Fibroblast of lung (primary cell): ENCODE data around the gene RIBC2. TPM values are rescaled to one million over a fixed set of nuclear protein-coding genes. Genes with fewer than 3 reads are reported as not detected.
A peak's percentile ranks its signal among the peaks of the same experiment; 100 is the strongest.

Source experiments
- DNase-seq, 2 donors: peaks; one replicate each; pipeline versions ENCODE4 v3.0.0 to v3.0.0-alpha.2; 2010; ENCODE audit warnings: low read depth in 2 of 2
- H2AFZ ChIP-seq: 2 replicates; pipeline ENCODE4 v1.5.1; 2012; ENCODE audit warnings: low read length, control low read depth, inconsistent platforms
- H3K27ac ChIP-seq: 2 replicates; pipeline ENCODE4 v1.5.1; 2011; ENCODE audit warnings: low read length, control low read depth; ENCODE audit not compliant: insufficient read depth
- H3K27me3 ChIP-seq: 2 replicates; pipeline ENCODE4 v1.5.1; 2011; ENCODE audit warnings: mild to moderate bottlenecking, low read length; ENCODE audit not compliant: control insufficient read depth, insufficient read depth
- H3K36me3 ChIP-seq: 2 replicates; pipeline ENCODE4 v1.5.1; 2011; ENCODE audit warnings: low read length; ENCODE audit not compliant: control insufficient read depth, insufficient read depth
- H3K4me1 ChIP-seq: 2 replicates; pipeline ENCODE4 v1.5.1; 2011; ENCODE audit warnings: low read length; ENCODE audit not compliant: control insufficient read depth, insufficient read depth; ENCODE audit errors: extremely low read depth
- H3K4me2 ChIP-seq: 2 replicates; pipeline ENCODE4 v1.5.1; 2011; ENCODE audit warnings: low read length, control low read depth; ENCODE audit not compliant: insufficient read depth; ENCODE audit errors: extremely low read depth
- H3K4me3 ChIP-seq, 4 experiments: fragments of 200-600 bp in 1 of 4; sonication (generic) in 1 of 4; replicated peaks in 1 of 4; 2 replicates each; pipeline ENCODE4 v1.5.1; 2011 to 2016; ENCODE audit warnings: low read length in 4 of 4, low read depth in 3 of 4, mild to moderate bottlenecking in 3 of 4, control low read depth in 2 of 4, inconsistent platforms in 1 of 4, mixed read lengths in 1 of 4; ENCODE audit not compliant: insufficient read depth in 1 of 4; ENCODE audit errors: control extremely low read depth in 1 of 4
- H3K79me2 ChIP-seq: 2 replicates; pipeline ENCODE4 v1.5.1; 2012; ENCODE audit warnings: mild to moderate bottlenecking, low read length, inconsistent platforms; ENCODE audit not compliant: control insufficient read depth, insufficient read depth
- H3K9ac ChIP-seq: 2 replicates; pipeline ENCODE4 v1.5.1; 2011; ENCODE audit warnings: mild to moderate bottlenecking, low read length, control low read depth; ENCODE audit not compliant: insufficient read depth
- H3K9me3 ChIP-seq: 2 replicates; pipeline ENCODE4 v1.5.1; 2012; ENCODE audit warnings: low read depth, low read length; ENCODE audit not compliant: control insufficient read depth, insufficient read depth
- H4K20me1 ChIP-seq: 2 replicates; pipeline ENCODE4 v1.5.1; 2011; ENCODE audit warnings: low read length; ENCODE audit not compliant: control insufficient read depth, insufficient read depth; ENCODE audit errors: extremely low read depth
- CTCF ChIP-seq, 2 donors: IDR thresholded peaks in 1 of 2; conservative IDR thresholded peaks in 1 of 2; 1 replicate in 1 of 2; 2 replicates in 1 of 2; pipeline ENCODE4 v1.5.1; 2011 to 2012; ENCODE audit warnings: low read length in 2 of 2, control low read depth in 1 of 2, inconsistent platforms in 1 of 2, low read depth in 1 of 2, mild to moderate bottlenecking in 1 of 2
- EZH2 ChIP-seq: IDR thresholded peaks from 2 replicates; pipeline ENCODE4 v1.5.1; 2012; ENCODE audit warnings: low read length, control low read depth, mild to moderate bottlenecking; ENCODE audit errors: missing control alignments
- polyA plus RNA-seq, 2 donors: library from polyadenylated mRNA; depleted of rRNA in 1 of 2; stranded (reverse) in 1 of 2; unstranded in 1 of 2; fragments of >200 nt; gene quantifications; 2 replicates each; pipeline ENCODE4 v1.2.1, GENCODE V29; 2011 to 2012; ENCODE audit warnings: missing spikeins in 1 of 2
- total RNA-seq: library from RNA; depleted of rRNA; stranded (reverse); fragments of >200 nt; gene quantifications from 2 replicates; pipeline ENCODE4 v1.2.1, GENCODE V29; 2014

RIBC2 gene
- total and polyA plus RNA-seq, 2 donors (not counting 1 experiment from before 2014, with no cell fraction given) = 1.6 TPM; not detected in 1

- Histone ChIP-seq H4K20me1 (no peaks in the 10 kb centered on the region), H3K4me2 (no peak overlapping the region), H3K4me1 (no peaks in the 10 kb centered on the region), H3K4me3 (no peak overlapping the region), H3K9me3 (no peaks in the 10 kb centered on the region), H3K27me3 (peaks cover 3% of the 10 kb centered on the region), H2AFZ (no peak overlapping the region), H3K36me3 (no peaks in the 10 kb centered on the region), H3K9ac (no peak overlapping the region), H3K27ac (no peak overlapping the region), H3K79me2 (no peaks in the 10 kb centered on the region)
- DNase-seq = peak; percentile 51 to 78
- TF ChIP-seq EZH2 (no peak), CTCF (conservative IDR thresholded peaks at IDR 0.05 in 1 of 2, IDR thresholded peaks at IDR 0.05 in 1 of 2; ENCODE audit: low read depth in 1 of 2, low read length in 2 of 2) (peak; percentile 79)
Measured at GRCh38 chr22:45441138-45441537, 27.6 kb downstream of the RIBC2 start.

- H3K4me2 ChIP-seq = no peak overlapping the region
- H3K9me3 ChIP-seq = no peaks in the 10 kb centered on the region
- no peaks in the 10 kb centered on the region for H3K4me1 ChIP-seq
- no peak for TF ChIP-seq EZH2
- no peak for TF ChIP-seq CTCF (conservative IDR thresholded peaks at IDR 0.05 in 1 of 2, IDR thresholded peaks at IDR 0.05 in 1 of 2; ENCODE audit: low read depth in 1 of 2, low read length in 2 of 2)
- no peak overlapping the region for H2AFZ ChIP-seq
- peak in 1 of 2 donors; percentile 20 for DNase-seq
- no peaks in the 10 kb centered on the region for H3K79me2 ChIP-seq
- no peak overlapping the region for H3K4me3 ChIP-seq
- H3K9ac ChIP-seq = no peak overlapping the region
- peaks cover 3% of the 10 kb centered on the region for H3K27me3 ChIP-seq
- no peaks in the 10 kb centered on the region for H3K36me3 ChIP-seq
- no peak overlapping the region for H3K27ac ChIP-seq
- H4K20me1 ChIP-seq = no peaks in the 10 kb centered on the region
Measured at GRCh38 chr22:45442116-45442515, 28.6 kb downstream of the RIBC2 start.

- Histone ChIP-seq H3K9me3 (no peaks in the 10 kb centered on the region), H3K79me2 (no peaks in the 10 kb centered on the region), H4K20me1 (no peaks in the 10 kb centered on the region), H3K36me3 (no peaks in the 10 kb centered on the region), H3K4me1 (no peaks in the 10 kb centered on the region), H3K27me3 (peaks cover 3% of the 10 kb centered on the region), H3K4me3 (no peak overlapping the region), H3K4me2 (no peak overlapping the region), H3K9ac (no peak overlapping the region), H3K27ac (no peak overlapping the region), H2AFZ (no peak overlapping the region)
- TF ChIP-seq EZH2 (no peak), CTCF (conservative IDR thresholded peaks at IDR 0.05 in 1 of 2, IDR thresholded peaks at IDR 0.05 in 1 of 2; ENCODE audit: low read depth in 1 of 2, low read length in 2 of 2) (no peak)
- DNase-seq = peak; percentile 48 to 56
Measured at GRCh38 chr22:45444168-45444567, 30.7 kb downstream of the RIBC2 start.
